H9 (cell line): ENCODE measurements around the gene BRD8. TPM values are rescaled to one million over a fixed set of nuclear protein-coding genes. Genes with fewer than 3 reads are reported as not detected.
A peak's percentile ranks its signal among the peaks of the same experiment; 100 is the strongest.

ENCODE experiments used
- DNase-seq: peaks from one replicate; pipeline ENCODE4 v3.0.0-alpha.2; 2017
- H2AFZ ChIP-seq: one replicate; pipeline ENCODE4 v1.6.1; 2013; ENCODE audit warnings: mild to moderate bottlenecking, low read length, control low read depth, moderate library complexity
- H2AK5ac ChIP-seq: 2 replicates; pipeline ENCODE4 v1.6.1; 2013; ENCODE audit warnings: low read length, control low read depth, mixed read lengths; ENCODE audit not compliant: insufficient read length
- H2BK120ac ChIP-seq: one replicate; pipeline ENCODE4 v1.6.1; 2013; ENCODE audit warnings: low read depth, mild to moderate bottlenecking, low read length, control low read depth, inconsistent platforms; ENCODE audit not compliant: poor library complexity, severe bottlenecking
- H2BK12ac ChIP-seq: 2 replicates; pipeline ENCODE4 v1.6.1; 2013; ENCODE audit warnings: low read length, control low read depth, mixed read lengths, low read depth; ENCODE audit not compliant: insufficient read length
- H2BK15ac ChIP-seq: 2 replicates; pipeline ENCODE4 v1.6.1; 2013; ENCODE audit warnings: low read depth, low read length, control low read depth
- H2BK20ac ChIP-seq: one replicate; pipeline ENCODE4 v1.6.1; 2013; ENCODE audit warnings: low read depth, mild to moderate bottlenecking, low read length, control low read depth, inconsistent platforms; ENCODE audit not compliant: poor library complexity, severe bottlenecking
- H2BK5ac ChIP-seq: 2 replicates; pipeline ENCODE4 v1.6.1; 2013; ENCODE audit warnings: low read length, control low read depth, mixed read lengths; ENCODE audit not compliant: insufficient read length
- H3K14ac ChIP-seq: 2 replicates; pipeline ENCODE4 v1.6.1; 2013; ENCODE audit warnings: low read length, control low read depth; ENCODE audit not compliant: insufficient read depth
- H3K18ac ChIP-seq: 2 replicates; pipeline ENCODE4 v1.6.1; 2013; ENCODE audit warnings: low read depth, mild to moderate bottlenecking, mixed read lengths, low read length, control low read depth; ENCODE audit not compliant: insufficient read length
- H3K23ac ChIP-seq: 2 replicates; pipeline ENCODE4 v1.6.1; 2013; ENCODE audit warnings: low read length, control low read depth, mixed read lengths, low read depth; ENCODE audit not compliant: insufficient read length
- H3K23me2 ChIP-seq: 2 replicates; pipeline ENCODE4 v1.6.1; 2013; ENCODE audit warnings: low read depth, mild to moderate bottlenecking, mixed read lengths, low read length, control low read depth; ENCODE audit not compliant: insufficient read length, poor library complexity, severe bottlenecking
- H3K27ac ChIP-seq: 2 replicates; pipeline ENCODE4 v1.5.1; 2013; ENCODE audit warnings: low read length, control low read depth, mixed read lengths, low read depth; ENCODE audit not compliant: insufficient read length
- H3K27me3 ChIP-seq: 2 replicates; pipeline ENCODE4 v1.6.1; 2013; ENCODE audit warnings: low read length, control low read depth, inconsistent platforms; ENCODE audit not compliant: insufficient read depth
- H3K4ac ChIP-seq: 2 replicates; pipeline ENCODE4 v1.6.1; 2013; ENCODE audit warnings: low read depth, mild to moderate bottlenecking, control low read depth, inconsistent platforms, low read length, moderate library complexity
- H3K4me1 ChIP-seq: 2 replicates; pipeline ENCODE4 v1.6.1; 2013; ENCODE audit warnings: low read length, control low read depth, inconsistent platforms; ENCODE audit not compliant: insufficient read depth
- H3K4me2 ChIP-seq: 2 replicates; pipeline ENCODE4 v1.6.1; 2013; ENCODE audit warnings: low read length, control low read depth, mixed read lengths; ENCODE audit not compliant: insufficient read length, insufficient read depth
- H3K56ac ChIP-seq: 2 replicates; pipeline ENCODE4 v1.6.1; 2013; ENCODE audit warnings: low read depth, mild to moderate bottlenecking, mixed read lengths, low read length, control low read depth; ENCODE audit not compliant: insufficient read length
- H3K79me1 ChIP-seq: 2 replicates; pipeline ENCODE4 v1.6.1; 2013; ENCODE audit warnings: low read depth, mild to moderate bottlenecking, moderate library complexity, low read length, control low read depth, inconsistent platforms; ENCODE audit not compliant: insufficient read depth, poor library complexity, severe bottlenecking
- H3K79me2 ChIP-seq: 2 replicates; pipeline ENCODE4 v1.6.1; 2013; ENCODE audit warnings: low read length, control low read depth, inconsistent platforms; ENCODE audit not compliant: insufficient read depth
- H3K9ac ChIP-seq: 2 replicates; pipeline ENCODE4 v1.6.1; 2013; ENCODE audit warnings: low read length, control low read depth, mixed read lengths; ENCODE audit not compliant: insufficient read length; ENCODE audit errors: extremely low read depth
- H3K9me3 ChIP-seq: one replicate; pipeline ENCODE4 v1.6.1; 2013; ENCODE audit warnings: low read depth, low read length, inconsistent platforms; ENCODE audit not compliant: control insufficient read depth
- H3T11ph ChIP-seq: one replicate; pipeline ENCODE4 v1.6.1; 2013; ENCODE audit warnings: mild to moderate bottlenecking, low read length, control low read depth, inconsistent platforms
- H4K20me1 ChIP-seq: one replicate; pipeline ENCODE4 v1.6.1; 2013; ENCODE audit not compliant: control insufficient read depth, insufficient read length, insufficient read depth
- H4K5ac ChIP-seq: 2 replicates; pipeline ENCODE4 v1.6.1; 2013; ENCODE audit warnings: low read depth, mild to moderate bottlenecking, mixed read lengths, low read length, control low read depth; ENCODE audit not compliant: insufficient read length
- H4K8ac ChIP-seq: replicated peaks from 2 replicates; pipeline ENCODE4 v1.6.1; 2013; ENCODE audit warnings: low read length, control low read depth, mixed read lengths, low read depth; ENCODE audit not compliant: insufficient read length
- H4K91ac ChIP-seq: 2 replicates; pipeline ENCODE4 v1.6.1; 2013; ENCODE audit warnings: low read depth, mild to moderate bottlenecking, moderate library complexity, mixed read lengths, low read length, control low read depth; ENCODE audit not compliant: insufficient read length
- H3K27ac Mint-ChIP-seq, 3 experiments: 2 replicates in 2 of 3; 3 replicates in 1 of 3; pipeline ENCODE4 v1.8.0; 2020 to 2021; ENCODE audit warnings: mixed read lengths in 3 of 3, mild to moderate bottlenecking in 1 of 3, moderate library complexity in 1 of 3
- H3K27me3 Mint-ChIP-seq: 2 replicates; pipeline ENCODE4 v1.8.0; 2021; ENCODE audit warnings: low read depth, mild to moderate bottlenecking, moderate library complexity, mixed read lengths
- H3K36me3 Mint-ChIP-seq, 3 experiments: 2 replicates in 2 of 3; 3 replicates in 1 of 3; pipeline ENCODE4 v1.8.0; 2020 to 2021; ENCODE audit warnings: low read depth in 3 of 3, mixed read lengths in 3 of 3; ENCODE audit not compliant: insufficient read depth in 1 of 3
- H3K4me1 Mint-ChIP-seq, 2 experiments: 2 replicates each; pipeline ENCODE4 v1.8.0; 2020; ENCODE audit warnings: mixed read lengths in 2 of 2
- H3K4me3 Mint-ChIP-seq, 2 experiments: 2 replicates in 1 of 2; 3 replicates in 1 of 2; pipeline ENCODE4 v1.8.0; 2020 to 2021; ENCODE audit warnings: mild to moderate bottlenecking in 2 of 2, mixed read lengths in 2 of 2, moderate library complexity in 1 of 2
- H3K9me3 Mint-ChIP-seq, 2 experiments: 2 replicates in 1 of 2; 3 replicates in 1 of 2; pipeline ENCODE4 v1.8.0; 2020; ENCODE audit warnings: mild to moderate bottlenecking in 2 of 2, mixed read lengths in 2 of 2, moderate library complexity in 1 of 2
- CTCF ChIP-seq: fragments of 200-600 bp; sonication (generic); conservative IDR thresholded peaks from 3 replicates; pipeline ENCODE4 v1.8.0; 2021; ENCODE audit warnings: antibody characterized with exemption, mild to moderate bottlenecking
- WGBS: extraction: QIAGEN DNeasy Blood & Tissue Kit; methylation state at CpG from one replicate; pipeline ENCODE4 v1.1.7; 2013; ENCODE audit warnings: missing lambda C conversion rate, low lambda C conversion rate, mixed read lengths; ENCODE audit not compliant: insufficient read length; ENCODE audit errors: extremely low coverage; 5-methylcytosine and 5-hydroxymethylcytosine counted together
- total RNA-seq: library from RNA; stranded (reverse); gene quantifications from 2 replicates; pipeline ENCODE4 v1.2.1, GENCODE V29; 2021

Gene BRD8
- total RNA-seq, 1 experiment from 2014 or later = 67.9 TPM

GRCh38 chr5:138180841-138181240 lies 2.4 kb upstream of the BRD8 start:
- Histone ChIP-seq H3K4me1 (no peaks in the 10 kb centered on the region), H2BK20ac (no peak overlapping the region), H3K23me2 (peaks cover 8% of the 10 kb centered on the region), H4K5ac (no peak overlapping the region), H2BK12ac (no peak overlapping the region), H3K79me1 (no peaks in the 10 kb centered on the region), H3K4ac (no peak overlapping the region), H3K9ac (no peak overlapping the region), H3K27me3 (no peaks in the 10 kb centered on the region), H4K20me1 (no peaks in the 10 kb centered on the region), H3K14ac (no peak overlapping the region), H3K23ac (no peak overlapping the region), H2BK120ac (no peak overlapping the region), H2BK5ac (no peak overlapping the region), H2BK15ac (no peak overlapping the region), H3K27ac (no peak overlapping the region), H2AFZ (no peak overlapping the region), H4K91ac (no peak overlapping the region), H3K56ac (no peak overlapping the region), H3K18ac (no peak overlapping the region), H4K8ac (no peak overlapping the region), H3K79me2 (peaks cover 4% of the 10 kb centered on the region; the same call in 1 of the 2 replicates), H3K9me3 (no peaks in the 10 kb centered on the region), H3T11ph (no peak overlapping the region), H3K4me2 (no peak overlapping the region), H2AK5ac (no peak overlapping the region)
- Mint-ChIP-seq H3K27ac (no peak overlapping the region), H3K36me3 (peaks cover 41 to 63% (median 61%) of the 10 kb centered on the region in 3 experiments; a peak in 6 of 7 replicates), H3K9me3 (no peaks in the 10 kb centered on the region), H3K4me1 (peaks cover 12 to 16% of the 10 kb centered on the region in 2 experiments), H3K4me3 (peak overlapping the region in 1 of 2 experiments; percentile 17; a peak in 2 of 5 replicates), H3K27me3 (no peaks in the 10 kb centered on the region)
- WGBS = no CpG with 5 or more reads among the region's 5 CpGs
- TF ChIP-seq CTCF = no peak
- DNase-seq = no peak
